HG03565 (cell line): ENCODE data around the gene NEURL3.

Experiments
- ATAC-seq: cut with Tn5 transposase; IDR thresholded peaks from one replicate; pipeline ENCODE4 v1.9.1; 2021; ENCODE audit warnings: mild to moderate bottlenecking, moderate library complexity; ENCODE audit not compliant: unreplicated experiment

The NEURL3 gene

DNA sequence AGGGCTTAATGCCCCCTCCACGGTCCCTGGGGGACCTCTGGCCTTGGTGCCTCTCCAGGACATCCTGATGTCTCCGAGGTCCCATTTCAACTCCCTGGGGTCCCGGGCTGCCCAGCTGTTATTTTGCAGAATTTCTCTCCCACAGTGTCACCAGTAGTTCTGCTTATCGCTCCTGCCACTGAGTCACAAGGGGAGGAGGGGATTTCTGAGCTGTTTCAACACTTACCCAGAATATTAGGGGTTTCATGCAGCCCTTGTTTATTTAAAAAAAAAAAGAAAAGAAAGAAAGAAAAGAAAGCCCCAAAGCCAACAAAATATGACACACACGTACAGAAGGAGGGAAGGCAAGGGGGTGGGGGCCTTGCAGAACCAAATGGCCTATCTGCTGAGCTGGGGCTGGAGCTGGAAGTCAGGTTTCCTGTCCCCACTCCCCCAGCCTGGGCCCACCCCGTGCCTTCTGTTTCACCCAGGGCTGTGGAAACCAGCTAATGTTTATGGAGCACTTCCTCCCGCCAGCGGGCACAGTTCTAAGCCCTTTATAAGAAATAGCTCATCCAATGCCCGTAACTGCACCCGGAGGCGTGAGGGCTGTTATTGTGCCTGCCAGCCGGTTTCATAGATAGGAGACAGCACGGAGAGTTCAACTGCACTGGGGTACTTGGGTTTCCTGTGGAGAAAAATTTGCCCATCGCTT, 23.0 kb upstream of the NEURL3 start:
- ATAC-seq: no peak

DNA sequence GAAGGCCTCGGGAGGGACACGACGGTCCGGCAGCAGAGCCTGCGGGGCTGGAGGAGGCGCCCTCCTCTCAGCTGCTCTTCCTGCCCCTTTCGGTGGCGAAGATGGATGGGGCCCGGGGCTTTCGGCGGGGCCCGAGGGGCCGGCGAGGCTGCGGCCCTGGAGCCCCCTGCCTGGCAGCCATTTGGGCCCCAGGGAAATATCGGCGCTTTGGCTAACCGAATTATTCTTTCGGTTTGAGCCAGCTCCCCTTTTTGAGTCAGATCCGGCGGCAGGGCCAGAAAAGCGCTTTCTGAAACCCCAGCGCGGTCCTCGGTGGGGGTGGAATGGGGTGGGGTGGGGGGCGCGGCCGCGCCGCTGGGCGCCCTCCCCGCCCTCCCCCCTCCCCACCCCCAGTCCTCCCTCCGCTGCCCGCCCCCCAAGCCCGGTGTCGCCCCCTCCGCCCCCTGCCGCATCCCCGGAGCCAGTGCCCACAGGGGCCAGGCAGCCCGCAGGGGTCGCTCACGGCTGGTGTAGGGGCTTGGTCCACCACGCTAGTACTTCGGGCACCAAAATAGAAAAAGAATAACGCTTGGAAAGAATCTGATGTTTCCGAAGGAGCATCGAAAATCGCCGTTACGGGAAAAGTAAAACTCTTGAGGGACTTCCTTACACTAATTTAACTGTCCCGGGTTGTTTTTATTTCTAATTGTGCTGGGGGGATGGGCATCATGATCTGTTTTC, 22.3 kb upstream of the NEURL3 start:
- ATAC-seq: no peak

DNA sequence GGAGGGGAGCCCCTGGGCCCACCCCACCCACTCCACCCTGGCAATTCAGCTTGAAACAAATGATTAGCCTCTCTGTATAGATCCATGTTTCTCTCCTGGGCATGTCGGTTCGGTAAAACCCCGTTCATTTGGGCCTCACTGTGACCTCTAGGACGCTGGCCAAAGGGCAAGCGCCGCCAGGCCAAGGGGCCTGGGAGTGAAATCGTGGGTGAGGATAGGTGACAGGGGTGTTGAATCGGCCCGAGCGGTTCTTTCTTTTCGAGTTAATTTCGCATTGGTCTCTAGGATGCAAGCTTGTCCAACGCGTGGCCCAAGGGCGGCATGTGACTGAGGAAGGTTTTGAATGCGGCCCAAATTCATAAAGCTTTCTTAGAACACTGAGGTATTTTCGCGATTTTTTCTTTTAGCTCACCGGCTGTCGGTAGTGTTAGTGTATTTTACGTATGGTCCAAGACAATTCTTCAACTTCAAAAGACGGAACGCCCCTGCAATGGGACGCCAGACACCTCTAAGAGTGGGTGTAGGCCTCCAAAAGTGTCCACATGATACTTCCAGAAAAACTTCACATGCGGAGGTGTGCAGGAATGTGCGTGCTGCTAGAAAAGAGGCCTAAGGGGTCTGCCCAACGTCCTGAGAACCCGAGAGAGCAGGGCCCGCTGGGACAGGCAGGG, 21.6 kb upstream of the NEURL3 start:
- ATAC-seq: no peak

DNA sequence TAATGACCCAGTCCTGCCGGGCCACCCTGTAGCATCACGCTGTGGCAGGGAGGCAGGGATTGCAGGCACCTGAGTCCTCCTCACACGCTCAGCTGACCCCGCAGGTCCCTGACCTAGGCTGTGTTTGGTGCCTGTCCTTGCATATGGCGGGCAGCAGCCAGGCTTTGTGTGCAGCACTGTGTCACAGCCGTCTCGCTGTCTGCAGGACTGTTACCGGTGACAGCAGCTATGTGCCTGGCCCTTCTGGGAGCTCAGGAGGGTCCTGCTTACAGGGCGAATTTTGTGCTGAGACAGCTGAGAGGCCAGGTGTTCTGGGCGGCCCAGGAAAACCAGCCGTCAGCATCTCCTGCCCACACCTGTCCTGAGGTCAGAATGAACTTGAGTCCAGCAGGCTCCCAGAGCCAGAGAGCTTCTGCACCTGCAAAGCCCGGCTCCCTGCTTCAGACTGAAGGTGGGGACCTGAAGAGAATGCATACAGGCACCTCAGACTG, 21.0 kb upstream of the NEURL3 start:
- no peak for ATAC-seq

DNA sequence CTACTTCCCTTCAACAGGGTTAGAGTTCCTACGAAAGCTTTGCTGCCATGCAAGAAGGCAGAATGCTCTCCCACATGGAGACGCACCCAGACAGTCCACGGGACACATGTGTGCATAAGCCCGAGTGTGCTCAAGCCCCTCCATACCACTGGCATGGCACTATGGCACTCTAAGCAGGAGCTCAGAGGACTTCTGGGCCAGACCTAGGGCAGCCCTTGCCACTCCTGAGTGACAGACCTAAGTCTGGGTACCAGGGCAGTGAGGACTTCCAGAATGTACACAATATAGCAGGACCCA, 20.0 kb upstream of the NEURL3 start:
- no peak for ATAC-seq

- no peak for ATAC-seq
These were observed 19.5 kb upstream of the NEURL3 start for GRCh38 chr2:96524482-96525210.

DNA sequence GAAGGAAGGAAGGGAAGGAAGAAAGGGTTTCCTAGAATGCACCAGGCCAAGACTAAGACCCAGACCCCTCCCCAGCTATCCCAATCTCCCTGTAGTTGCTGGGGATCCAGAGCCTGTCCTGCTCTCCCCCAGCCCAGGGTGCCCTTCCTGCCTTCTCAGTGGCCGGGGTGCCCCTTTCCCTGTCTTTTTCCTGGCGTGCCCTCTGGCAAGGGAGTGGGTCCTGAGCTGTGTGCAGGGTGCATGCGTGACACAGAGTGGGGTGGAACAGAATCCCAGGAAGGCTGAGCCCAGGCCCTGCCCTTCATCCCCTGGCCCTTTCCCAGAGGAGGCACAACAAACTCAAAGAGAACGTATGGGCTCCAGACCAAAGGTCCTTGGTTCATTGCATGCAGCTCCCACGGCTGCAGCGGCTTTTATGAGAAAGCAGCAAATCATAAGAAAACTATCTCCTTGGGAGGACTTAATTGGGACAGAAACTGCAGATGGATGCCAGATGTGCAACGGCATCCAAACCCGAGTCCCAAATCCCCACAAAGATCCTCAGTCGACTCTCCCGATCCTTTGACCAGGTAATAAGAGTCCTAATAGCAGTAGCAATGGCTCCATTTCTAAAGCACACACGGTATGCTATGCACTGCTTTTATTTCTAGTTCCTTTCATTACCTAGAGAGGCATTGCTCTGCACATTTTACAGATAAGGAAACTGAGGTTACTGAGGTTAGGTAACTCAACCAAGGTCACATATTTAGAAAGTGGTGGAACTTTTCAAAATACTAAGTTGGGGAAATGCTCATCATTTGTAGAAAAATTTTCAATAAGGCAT, 18.7 kb upstream of the NEURL3 start:
- ATAC-seq: no peak

DNA sequence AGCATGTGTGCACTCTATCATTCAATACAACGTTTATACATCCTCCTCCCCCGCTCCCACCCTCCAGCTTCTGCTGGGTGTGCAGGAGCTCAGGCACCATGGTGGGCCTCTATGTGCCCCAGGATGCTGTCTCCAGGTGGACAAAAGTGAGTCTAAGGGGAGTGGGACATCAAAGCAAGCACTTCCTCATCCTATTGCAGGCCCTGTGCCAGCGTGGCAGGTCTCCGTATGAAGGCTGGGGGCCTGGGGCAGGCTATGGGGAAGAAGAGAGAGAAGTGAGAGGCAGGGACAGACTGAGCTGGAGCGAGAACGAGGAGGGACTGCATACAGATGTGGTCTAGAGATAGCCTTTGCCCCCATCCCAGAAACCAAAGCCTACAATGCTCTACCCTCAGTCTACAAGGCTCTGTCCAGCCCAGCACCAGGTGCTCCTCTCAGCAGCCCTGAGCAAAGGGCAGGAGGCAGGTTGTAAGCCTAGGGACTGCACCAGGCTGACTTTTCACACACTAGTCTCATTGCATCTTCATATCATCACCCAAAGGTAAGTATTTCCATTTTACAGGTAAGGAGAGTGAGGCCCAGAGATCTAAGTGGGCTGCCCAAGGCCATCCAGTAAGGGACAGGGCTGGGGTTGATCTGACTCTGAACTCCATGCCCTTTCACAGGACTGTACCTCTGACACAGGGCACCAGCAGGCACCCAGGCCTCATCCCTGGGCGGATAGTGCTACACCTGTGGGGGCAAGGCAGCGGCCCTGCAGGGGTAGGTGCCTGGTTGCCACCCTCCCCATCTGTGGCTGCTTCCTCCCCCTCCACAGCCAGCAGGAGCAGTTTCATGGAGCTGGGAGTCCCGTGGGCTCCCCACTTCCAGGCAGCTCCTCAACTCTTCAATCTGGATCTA, 17.4 kb upstream of the NEURL3 start:
- no peak for ATAC-seq

- no peak for ATAC-seq
These were observed 16.1 kb upstream of the NEURL3 start for GRCh38 chr2:96521219-96521618.

DNA sequence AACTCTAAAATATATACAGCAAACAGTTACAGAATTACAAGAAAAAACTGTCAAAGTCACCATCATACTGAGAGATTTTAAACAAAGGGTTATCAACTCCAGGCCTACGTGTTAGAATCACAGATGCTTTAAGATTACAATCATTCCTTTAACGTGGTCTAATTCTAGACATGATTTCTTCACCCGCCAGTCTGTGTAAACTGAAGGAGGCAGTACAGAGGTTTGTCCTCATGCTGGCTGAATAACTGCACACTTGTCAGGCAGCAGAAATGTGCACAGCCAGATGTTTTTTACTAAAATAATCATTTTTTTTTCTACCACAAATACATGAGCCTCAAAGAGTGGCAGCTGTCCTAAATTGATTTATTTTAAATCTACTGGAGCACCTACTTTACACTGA, 15.5 kb upstream of the NEURL3 start:
- ATAC-seq: no peak

DNA sequence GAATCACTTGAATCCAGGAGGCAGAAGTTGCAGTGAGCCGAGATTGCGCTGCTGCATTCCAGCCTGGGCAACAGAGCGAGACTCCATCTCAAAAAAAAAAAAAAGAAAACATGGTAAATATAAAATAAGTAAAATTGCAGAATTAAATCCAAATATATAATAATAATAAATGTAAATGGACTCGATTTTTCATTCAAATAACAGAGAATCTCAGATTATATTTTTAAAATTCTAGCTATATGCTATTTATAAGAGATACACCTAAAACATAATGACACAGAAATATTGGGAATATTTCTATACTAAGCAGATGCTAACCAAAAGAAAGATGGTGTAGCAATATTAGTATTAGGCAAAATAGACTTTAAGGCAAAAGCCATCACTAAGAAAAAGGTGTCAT, 15.1 kb upstream of the NEURL3 start:
- ATAC-seq: no peak

- no peak for ATAC-seq
These were observed 11.9 kb upstream of the NEURL3 start for GRCh38 chr2:96517079-96517478.

DNA sequence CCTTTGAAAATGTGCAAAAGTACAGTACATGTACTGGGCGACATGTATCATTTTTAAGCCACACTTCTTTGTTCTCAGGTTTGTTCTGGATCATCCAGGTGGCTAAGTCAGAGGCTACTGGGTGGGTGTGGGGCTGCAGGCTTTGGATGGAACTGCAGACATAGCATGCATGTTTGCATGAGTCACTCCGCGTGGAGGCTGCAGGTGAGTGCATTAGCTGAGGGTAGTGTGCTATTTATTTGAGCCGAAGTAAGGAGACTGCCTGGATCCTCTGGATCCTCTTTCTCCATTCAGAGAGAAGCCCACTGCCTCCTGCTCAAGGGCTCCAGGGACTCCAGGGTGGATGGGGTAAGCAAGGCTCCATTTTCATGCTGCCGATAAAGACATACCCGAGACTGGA, 9.4 kb upstream of the NEURL3 start:
- no peak for ATAC-seq

- ATAC-seq: no peak
These were observed 7.2 kb upstream of the NEURL3 start for GRCh38 chr2:96512341-96512740.

GRCh38 chr2:96511851-96512250, 6.7 kb upstream of the NEURL3 start:
- no peak for ATAC-seq

GRCh38 chr2:96510931-96511595, 5.9 kb upstream of the NEURL3 start:
- ATAC-seq: no peak

DNA sequence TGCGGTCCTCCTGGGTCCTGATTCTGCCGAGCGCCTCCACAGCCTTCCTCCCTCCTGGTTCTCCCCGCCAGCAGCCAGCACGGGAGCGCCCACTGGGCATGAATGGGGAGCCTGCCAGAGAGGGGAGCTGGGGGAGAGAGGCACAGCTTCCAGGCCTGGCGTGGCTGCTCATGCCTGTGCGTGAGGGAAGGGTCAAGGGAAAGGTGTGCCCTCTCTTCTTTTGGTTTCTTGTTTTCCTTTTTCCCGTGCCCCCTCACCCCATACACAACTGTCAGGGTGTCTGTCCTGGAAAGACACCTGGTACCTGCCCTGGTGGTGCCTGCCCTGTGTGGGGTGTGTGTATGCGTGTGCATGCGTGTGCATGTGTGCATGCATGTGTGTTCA, 4.7 kb upstream of the NEURL3 start:
- no peak for ATAC-seq

DNA sequence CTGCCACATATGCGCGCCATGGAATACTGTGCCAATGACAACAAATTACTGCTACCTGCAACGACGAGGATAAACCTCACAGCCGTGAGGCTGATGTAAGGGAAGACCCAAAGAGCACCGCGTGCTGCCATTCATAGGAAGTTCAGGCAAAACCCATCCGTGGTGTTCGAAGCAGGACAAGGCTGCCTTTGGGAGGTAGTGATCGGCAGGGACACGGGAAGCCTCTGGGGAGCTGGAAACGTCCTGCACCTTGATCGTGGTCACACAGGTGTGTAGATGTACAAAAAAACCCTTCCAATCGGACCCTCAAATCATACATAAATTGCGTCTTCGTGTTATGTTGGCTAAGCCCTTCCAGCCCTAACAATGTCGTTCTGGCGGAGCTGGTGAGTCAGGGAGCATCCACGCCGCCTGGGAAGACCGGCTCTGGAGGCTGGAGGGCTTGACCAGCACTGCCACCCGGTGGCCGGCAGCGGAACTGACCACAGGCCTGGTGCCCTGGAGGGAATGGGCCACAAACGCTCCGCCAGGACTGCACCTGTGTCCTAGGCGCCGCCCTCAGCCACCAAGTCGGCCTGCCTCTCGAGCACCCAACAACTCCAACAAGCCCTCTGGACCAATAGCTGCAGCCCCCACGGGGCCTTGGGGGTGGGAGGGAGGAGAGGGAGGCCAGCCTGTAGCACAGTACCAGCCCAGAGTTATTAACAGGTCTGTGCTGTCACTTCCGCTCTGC, 4.1 kb upstream of the NEURL3 start:
- ATAC-seq: peak; percentile 41
